Astrocyte (in vitro differentiated cells and primary cell): ENCODE measurements around the gene CHMP3.

Experiments used
- EZH2 ChIP-seq: IDR thresholded peaks from 2 replicates; pipeline ENCODE4 v1.6.1; 2012; ENCODE audit warnings: mild to moderate bottlenecking, low read length, inconsistent platforms; ENCODE audit not compliant: insufficient read depth
- TF ChIP-seq, protein P1 (sequence below): IDR thresholded peaks from 2 replicates; pipeline ENCODE4 v1.5.1; 2011; ENCODE audit warnings: low read depth, mild to moderate bottlenecking, inconsistent platforms, low read length, moderate library complexity; ENCODE audit not compliant: insufficient read depth

DNA sequence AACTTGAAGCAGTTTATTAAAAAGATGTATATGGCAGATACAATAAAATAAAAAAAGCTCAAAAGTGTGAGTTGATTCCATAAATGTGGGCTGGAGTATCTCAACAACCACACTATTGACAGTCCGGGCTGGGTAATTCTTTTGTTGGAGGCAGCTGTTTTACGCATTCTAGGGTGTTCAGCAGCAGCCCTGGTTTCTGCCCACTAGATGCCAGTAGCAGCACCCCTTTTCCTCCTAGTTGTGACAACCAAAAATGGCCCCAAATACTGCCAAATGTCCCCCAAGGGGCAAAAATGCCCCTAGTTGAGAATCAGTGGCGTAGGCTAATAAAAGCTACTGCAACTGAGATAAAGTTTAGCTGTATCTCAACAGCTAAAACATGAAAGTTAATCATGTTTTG lies 44.8 kb downstream of the CHMP3 start:
- TF ChIP-seq, protein P1, sequence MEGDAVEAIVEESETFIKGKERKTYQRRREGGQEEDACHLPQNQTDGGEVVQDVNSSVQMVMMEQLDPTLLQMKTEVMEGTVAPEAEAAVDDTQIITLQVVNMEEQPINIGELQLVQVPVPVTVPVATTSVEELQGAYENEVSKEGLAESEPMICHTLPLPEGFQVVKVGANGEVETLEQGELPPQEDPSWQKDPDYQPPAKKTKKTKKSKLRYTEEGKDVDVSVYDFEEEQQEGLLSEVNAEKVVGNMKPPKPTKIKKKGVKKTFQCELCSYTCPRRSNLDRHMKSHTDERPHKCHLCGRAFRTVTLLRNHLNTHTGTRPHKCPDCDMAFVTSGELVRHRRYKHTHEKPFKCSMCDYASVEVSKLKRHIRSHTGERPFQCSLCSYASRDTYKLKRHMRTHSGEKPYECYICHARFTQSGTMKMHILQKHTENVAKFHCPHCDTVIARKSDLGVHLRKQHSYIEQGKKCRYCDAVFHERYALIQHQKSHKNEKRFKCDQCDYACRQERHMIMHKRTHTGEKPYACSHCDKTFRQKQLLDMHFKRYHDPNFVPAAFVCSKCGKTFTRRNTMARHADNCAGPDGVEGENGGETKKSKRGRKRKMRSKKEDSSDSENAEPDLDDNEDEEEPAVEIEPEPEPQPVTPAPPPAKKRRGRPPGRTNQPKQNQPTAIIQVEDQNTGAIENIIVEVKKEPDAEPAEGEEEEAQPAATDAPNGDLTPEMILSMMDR: peak; percentile 8
- TF ChIP-seq EZH2: no peak
